Tibial artery (tissue), 4 donors: ENCODE results near the gene RAET1G.

Experiments
- DNase-seq, 2 donors: peaks; one replicate each; pipeline ENCODE4 v3.0.0-alpha.2; 2019
- H3K27ac ChIP-seq, 2 donors: fragments of 200-600 bp; sonication (generic) in 1 of 2; 1 replicate in 1 of 2; 2 replicates in 1 of 2; pipeline ENCODE4 v1.5.1; 2018 to 2019; ENCODE audit warnings: mild to moderate bottlenecking in 1 of 2
- H3K27me3 ChIP-seq, 2 donors: fragments of 200-600 bp; sonication (generic) in 1 of 2; one replicate each; pipeline versions ENCODE4 v1.5.1 to v1.6.0; 2016 to 2019
- H3K36me3 ChIP-seq, 3 donors: fragments of 200-600 bp; sonication (generic) in 2 of 3; one replicate each; pipeline ENCODE4 v1.5.1; 2016 to 2019; ENCODE audit warnings: mild to moderate bottlenecking in 2 of 3
- H3K4me1 ChIP-seq, 4 donors: fragments of 200-600 bp; sonication (generic) in 2 of 4; 1 replicate in 3 of 4; 2 replicates in 1 of 4; pipeline ENCODE4 v1.5.1; 2016 to 2019
- H3K4me3 ChIP-seq, 2 donors: fragments of 200-600 bp; sonication (generic) in 1 of 2; 1 replicate in 1 of 2; 2 replicates in 1 of 2; pipeline ENCODE4 v1.5.1; 2018 to 2019; ENCODE audit warnings: mild to moderate bottlenecking in 2 of 2
- H3K9me3 ChIP-seq, 3 donors: fragments of 200-600 bp; sonication (generic) in 1 of 3; one replicate each; pipeline ENCODE4 v1.5.1; 2016 to 2019
- intact Hi-C: fragments of 100-400 bp; cut with DNase I; formaldehyde crosslinking; loops from one replicate; pipeline ENCODE4 v1.15.0; 2023; ENCODE audit warnings: low total_unique reads
- TF ChIP-seq, protein P1 (sequence below), 2 experiments: fragments of 200-600 bp in 1 of 2; fragments of 450-650 bp in 1 of 2; IDR thresholded peaks; one replicate each; pipeline ENCODE4 v1.5.1; 2017 to 2019; ENCODE audit warnings: antibody characterized with exemption in 2 of 2, mild to moderate bottlenecking in 1 of 2, moderate library complexity in 1 of 2

RAET1G gene

DNA sequence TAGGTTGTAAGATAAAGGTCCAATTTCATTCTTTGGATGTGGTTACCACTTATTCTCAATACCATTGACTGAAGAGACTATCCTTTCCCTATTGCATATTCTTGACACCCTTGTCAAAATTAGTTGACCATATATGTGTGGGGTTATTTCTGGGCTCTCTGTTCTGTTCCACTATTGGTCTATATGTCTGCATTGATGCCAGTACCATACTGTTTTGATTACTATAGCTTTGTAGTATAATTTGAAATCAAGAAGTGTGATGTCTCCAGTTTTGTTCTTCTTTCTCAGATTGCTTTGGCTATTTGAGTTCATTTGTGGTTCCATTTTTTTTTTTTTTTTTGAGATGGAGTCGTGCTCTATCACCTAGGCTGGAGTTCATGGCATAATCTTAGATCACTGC, 50.7 kb downstream of the RAET1G start:
- H3K4me3 ChIP-seq, result no peak overlapping the region
- intact Hi-C loops, result no loop called here
- no peaks in the 10 kb centered on the region for H3K36me3 ChIP-seq
- DNase-seq, result no peak
- TF ChIP-seq, protein P1, sequence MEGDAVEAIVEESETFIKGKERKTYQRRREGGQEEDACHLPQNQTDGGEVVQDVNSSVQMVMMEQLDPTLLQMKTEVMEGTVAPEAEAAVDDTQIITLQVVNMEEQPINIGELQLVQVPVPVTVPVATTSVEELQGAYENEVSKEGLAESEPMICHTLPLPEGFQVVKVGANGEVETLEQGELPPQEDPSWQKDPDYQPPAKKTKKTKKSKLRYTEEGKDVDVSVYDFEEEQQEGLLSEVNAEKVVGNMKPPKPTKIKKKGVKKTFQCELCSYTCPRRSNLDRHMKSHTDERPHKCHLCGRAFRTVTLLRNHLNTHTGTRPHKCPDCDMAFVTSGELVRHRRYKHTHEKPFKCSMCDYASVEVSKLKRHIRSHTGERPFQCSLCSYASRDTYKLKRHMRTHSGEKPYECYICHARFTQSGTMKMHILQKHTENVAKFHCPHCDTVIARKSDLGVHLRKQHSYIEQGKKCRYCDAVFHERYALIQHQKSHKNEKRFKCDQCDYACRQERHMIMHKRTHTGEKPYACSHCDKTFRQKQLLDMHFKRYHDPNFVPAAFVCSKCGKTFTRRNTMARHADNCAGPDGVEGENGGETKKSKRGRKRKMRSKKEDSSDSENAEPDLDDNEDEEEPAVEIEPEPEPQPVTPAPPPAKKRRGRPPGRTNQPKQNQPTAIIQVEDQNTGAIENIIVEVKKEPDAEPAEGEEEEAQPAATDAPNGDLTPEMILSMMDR (IDR thresholded peaks at IDR 0.05), result no peak
- H3K27me3 ChIP-seq, result no peaks in the 10 kb centered on the region
- H3K27ac ChIP-seq, result no peak overlapping the region
- no peaks in the 10 kb centered on the region for H3K4me1 ChIP-seq
- no peaks in the 10 kb centered on the region for H3K9me3 ChIP-seq

DNA sequence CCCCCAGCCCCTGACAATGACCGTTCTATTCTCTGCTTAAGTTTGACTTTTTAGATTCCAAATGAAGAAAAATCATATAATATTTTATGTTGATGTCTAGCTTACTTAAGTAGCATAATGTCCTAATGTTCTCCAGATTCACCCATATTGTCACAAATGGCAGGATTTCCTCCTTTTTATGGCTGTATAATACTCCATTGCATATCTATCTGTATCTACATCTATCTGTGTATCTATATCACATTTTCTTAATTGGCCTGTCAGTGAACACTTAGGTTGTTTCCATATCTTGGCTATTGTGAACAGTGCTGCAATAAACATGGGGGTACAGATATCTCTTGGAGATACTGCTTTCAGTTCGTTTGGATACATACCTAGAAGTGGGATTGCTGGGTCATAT, 51.7 kb downstream of the RAET1G start:
- intact Hi-C loops, result no loop called here
- Histone ChIP-seq H3K36me3 (no peaks in the 10 kb centered on the region), H3K4me1 (no peaks in the 10 kb centered on the region), H3K27ac (no peak overlapping the region), H3K9me3 (no peaks in the 10 kb centered on the region), H3K4me3 (no peak overlapping the region), H3K27me3 (no peaks in the 10 kb centered on the region)
- DNase-seq, result no peak
- TF ChIP-seq, protein P1 (IDR thresholded peaks at IDR 0.05), result no peak

DNA sequence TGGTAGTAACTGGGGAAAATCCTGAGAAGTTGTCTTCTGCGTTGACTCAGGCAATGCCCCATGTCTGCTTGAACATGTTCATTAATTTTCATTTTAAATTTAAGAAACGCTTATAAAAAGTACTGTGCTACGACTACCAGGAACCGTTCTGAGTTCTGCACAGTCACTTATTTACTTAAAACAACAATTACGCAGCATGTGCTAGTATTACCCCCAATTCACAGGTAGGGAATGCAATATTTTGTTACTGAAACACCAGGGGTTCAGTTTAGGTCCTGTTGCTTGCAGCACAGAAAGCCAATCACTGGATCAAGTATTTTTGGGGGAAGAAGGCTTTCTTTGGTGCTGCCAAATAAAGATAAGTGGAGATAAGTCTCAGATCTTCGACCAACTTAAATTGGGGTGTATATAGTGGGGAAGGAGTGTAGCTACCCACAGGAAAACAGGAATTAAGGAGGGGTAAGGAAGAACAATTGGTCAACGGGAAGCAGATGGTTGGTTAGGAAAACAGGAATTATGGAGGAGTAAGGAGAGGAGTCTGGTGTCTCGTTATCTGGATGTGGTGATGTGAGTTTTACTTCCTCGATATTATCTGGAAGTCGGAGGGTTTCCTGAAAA, 53.5 kb downstream of the RAET1G start:
- H3K4me1 ChIP-seq, result peaks cover 0 to 8% (median 2%) of the 10 kb centered on the region in 4 donors
- intact Hi-C loops, result loop anchor here (5.0 kb wide), 1 partner anchor 37 kb away; no protein-coding TSS in a partner anchor
- H3K36me3 ChIP-seq, result no peaks in the 10 kb centered on the region
- H3K27ac ChIP-seq, result no peak overlapping the region
- no peaks in the 10 kb centered on the region for H3K27me3 ChIP-seq
- TF ChIP-seq, protein P1 (IDR thresholded peaks at IDR 0.05), result no peak
- no peak for DNase-seq
- no peaks in the 10 kb centered on the region for H3K9me3 ChIP-seq
- no peak overlapping the region for H3K4me3 ChIP-seq

DNA sequence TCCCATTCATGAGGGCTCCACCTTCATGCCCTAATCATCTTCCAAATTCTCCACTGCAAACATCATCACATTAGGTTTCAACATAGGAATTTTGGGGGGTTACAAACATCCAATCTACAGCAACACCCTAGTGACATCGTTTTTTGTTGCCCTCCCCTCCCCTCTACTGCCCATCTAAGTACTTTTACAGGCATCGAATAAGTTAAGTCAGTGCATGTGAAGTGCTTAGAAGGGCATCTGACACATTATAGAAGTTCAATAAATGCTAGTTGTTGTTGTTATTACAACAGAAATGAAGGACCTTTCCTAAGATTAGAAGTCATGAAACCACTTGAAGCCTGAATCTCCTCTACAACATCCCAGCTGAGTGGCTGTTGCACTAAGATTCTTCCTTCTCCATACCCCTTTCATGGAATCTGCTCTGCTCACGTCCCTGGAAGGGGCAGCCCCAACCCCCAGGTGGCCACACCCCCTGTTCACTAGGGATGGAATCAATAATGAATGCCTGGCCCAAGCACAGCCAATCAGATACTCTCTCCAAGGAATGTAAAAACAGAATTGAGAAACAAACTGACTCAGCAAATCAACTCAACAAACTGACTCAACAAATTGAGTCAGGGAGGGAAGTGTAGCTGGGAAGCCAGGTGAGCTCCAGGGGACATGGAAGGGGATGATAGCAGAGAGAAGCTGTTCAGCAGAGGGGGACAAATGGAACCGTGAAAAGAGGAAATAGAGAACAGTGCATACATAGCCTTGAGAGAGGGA, 54.9 kb downstream of the RAET1G start:
- no peak overlapping the region for H3K4me3 ChIP-seq
- peaks cover 0 to 10% (median 3%) of the 10 kb centered on the region in 4 donors for H3K4me1 ChIP-seq
- TF ChIP-seq, protein P1 (IDR thresholded peaks at IDR 0.05), result no peak
- no peaks in the 10 kb centered on the region for H3K9me3 ChIP-seq
- no peaks in the 10 kb centered on the region for H3K36me3 ChIP-seq
- intact Hi-C loops, result loop anchor here (5.0 kb wide), 1 partner anchor 36 kb away; no protein-coding TSS in a partner anchor
- no peak overlapping the region for H3K27ac ChIP-seq
- no peak for DNase-seq
- H3K27me3 ChIP-seq, result no peaks in the 10 kb centered on the region
